Muscle of leg (tissue), 11 donors: ENCODE results near the gene PGGHG. TPM values are rescaled to one million over a fixed set of nuclear protein-coding genes. Genes with fewer than 3 reads are reported as not detected.
"Not testable (repeated sequence)": the region's sequence is repeated elsewhere in the genome, so short reads cannot be mapped to it uniquely, and the experiment has no call there.

Source experiments
- DNase-seq: peaks from one replicate; pipeline ENCODE4 v3.0.0; 2013
- H3K27ac ChIP-seq: one replicate; pipeline ENCODE4 v1.5.1; 2013; ENCODE audit warnings: mild to moderate bottlenecking, low read length, control low read depth
- H3K27me3 ChIP-seq: one replicate; pipeline ENCODE4 v1.6.1; 2013; ENCODE audit warnings: low read length; ENCODE audit not compliant: control insufficient read depth, insufficient read depth
- H3K36me3 ChIP-seq: one replicate; pipeline ENCODE4 v1.6.1; 2013; ENCODE audit warnings: low read length; ENCODE audit not compliant: control insufficient read depth, insufficient read depth
- H3K4me1 ChIP-seq: one replicate; pipeline ENCODE4 v1.6.1; 2013; ENCODE audit warnings: low read length; ENCODE audit not compliant: control insufficient read depth, insufficient read depth
- H3K4me3 ChIP-seq: one replicate; pipeline ENCODE4 v1.5.1; 2013; ENCODE audit warnings: low read length, control low read depth
- H3K9me3 ChIP-seq: replicated peaks from 2 replicates; pipeline ENCODE4 v1.6.1; 2013; ENCODE audit warnings: low read depth, low read length; ENCODE audit not compliant: control insufficient read depth
- WGBS: methylation state at CpG from one replicate; pipeline ENCODE4 v1.1.5; 2013; ENCODE audit warnings: missing lambda C conversion rate; ENCODE audit not compliant: insufficient coverage; 5-methylcytosine and 5-hydroxymethylcytosine counted together
- polyA plus RNA-seq, 8 donors: library from polyadenylated mRNA; unstranded; fragments of 120-200 nt; gene quantifications; one replicate each; pipeline versions ENCODE4 v1.2.1 to v1.2.3, GENCODE V29; 2013; ENCODE audit warnings: inconsistent platforms in 1 of 8, low replicate concordance in 1 of 8; ENCODE audit not compliant: insufficient read length in 8 of 8, insufficient read depth in 1 of 8
- total RNA-seq: library from RNA; stranded (reverse); fragments of 120-200 nt; gene quantifications from one replicate; pipeline ENCODE4 v1.2.4, GENCODE V29; 2013

PGGHG gene
- total and polyA plus RNA-seq, 9 donors = 9.2 to 14.1 (median 9.9) TPM

DNA sequence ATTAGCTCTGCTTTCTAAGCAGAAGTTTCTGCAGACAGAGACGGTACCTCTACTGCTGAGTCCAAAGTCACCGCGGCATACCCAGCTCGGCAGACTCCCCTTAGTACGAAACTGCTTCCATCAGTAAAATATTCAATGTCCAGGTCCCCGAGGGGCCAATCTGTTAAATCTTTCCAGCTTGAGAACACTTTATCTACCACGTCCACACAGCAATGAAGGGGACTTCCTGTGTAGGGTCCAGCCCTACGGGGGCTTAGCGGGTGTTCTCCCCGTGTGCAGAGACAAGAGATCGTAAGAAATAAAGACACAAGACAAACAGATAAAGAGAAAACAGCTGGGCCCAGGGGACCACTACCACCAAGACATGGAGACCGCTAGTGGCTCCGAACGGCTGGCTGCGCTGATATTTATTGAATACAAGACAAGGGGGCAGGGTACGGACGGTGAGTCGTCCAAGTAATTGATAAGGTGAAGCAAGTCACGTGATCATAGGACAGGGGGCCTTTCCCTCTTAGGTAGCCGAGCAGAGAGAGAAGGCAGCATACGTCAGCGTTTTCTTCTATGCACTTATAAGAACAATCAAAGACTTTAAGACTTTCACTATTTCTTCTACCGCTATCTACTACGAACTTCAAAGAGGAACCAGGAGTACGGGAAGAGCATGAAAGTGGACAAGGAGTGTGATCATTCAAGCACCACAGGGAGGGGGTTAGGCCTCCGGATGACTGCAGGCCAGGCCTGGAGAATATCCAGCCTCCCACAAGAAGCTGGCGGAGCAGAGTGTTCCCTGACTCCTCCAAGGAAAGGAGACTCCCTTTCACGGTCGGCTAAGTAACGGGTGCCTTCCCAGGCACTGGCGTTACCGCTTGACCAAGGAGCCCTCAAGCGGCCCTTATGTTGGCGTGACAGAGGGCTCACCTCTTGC is 35.9 kb downstream of the PGGHG start:
- DNase-seq = peak; percentile 63
- not testable (repeated sequence) for H3K36me3 ChIP-seq, H3K27me3 ChIP-seq, H3K4me3 ChIP-seq, H3K9me3 ChIP-seq
- peak overlapping the region; percentile 92 for H3K27ac ChIP-seq
- H3K4me1 ChIP-seq = peaks cover 49% of the 10 kb centered on the region
- 12% methylated on average over 8 of the region's 34 CpGs for WGBS

DNA sequence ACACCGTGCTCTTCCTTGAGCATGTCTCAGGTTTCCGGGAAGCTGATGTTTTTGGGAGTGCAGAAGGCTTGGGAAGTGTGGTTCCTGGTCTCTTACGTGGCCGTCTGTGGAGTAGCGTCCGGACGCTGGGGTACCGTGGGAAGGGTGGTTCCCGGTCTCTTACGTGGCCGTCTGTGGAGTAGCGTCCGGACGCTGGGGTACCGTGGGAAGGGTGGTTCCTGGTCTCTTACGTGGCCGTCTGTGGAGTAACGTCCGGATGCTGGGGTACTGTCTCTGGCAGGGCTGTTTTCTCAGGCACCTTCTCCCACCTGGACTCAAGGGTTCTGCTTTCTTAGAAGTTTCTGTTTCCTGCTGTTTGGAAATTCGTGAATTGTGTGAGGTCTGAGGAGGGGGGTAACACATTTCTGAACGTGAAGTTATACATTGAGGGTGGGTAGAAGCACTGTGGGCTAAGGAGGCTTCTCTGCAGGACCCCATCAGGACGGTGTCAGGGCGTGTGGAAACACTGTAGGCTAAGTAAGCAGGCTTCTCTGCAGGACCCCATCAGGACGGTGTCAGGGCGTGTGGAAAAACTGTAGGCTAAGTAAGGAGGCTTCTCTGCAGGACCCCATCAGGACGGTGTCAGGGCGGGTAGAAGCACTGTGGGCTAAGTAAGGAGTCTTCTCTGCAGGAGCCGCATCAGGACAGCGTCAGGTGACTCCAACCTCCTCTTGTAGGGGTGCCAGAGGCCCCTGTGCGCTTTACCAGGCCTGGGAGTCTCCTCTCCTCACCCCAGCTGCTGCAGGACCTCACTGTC is 37.1 kb downstream of the PGGHG start:
- no peak overlapping the region for H3K4me3 ChIP-seq
- 75% methylated on average over 28 of the region's 30 CpGs for WGBS
- H3K36me3 ChIP-seq = no peaks in the 10 kb centered on the region
- H3K4me1 ChIP-seq = peaks cover 48% of the 10 kb centered on the region
- DNase-seq = no peak
- no peaks in the 10 kb centered on the region for H3K9me3 ChIP-seq
- H3K27ac ChIP-seq = peak overlapping the region; percentile 92
- H3K27me3 ChIP-seq = no peaks in the 10 kb centered on the region

DNA sequence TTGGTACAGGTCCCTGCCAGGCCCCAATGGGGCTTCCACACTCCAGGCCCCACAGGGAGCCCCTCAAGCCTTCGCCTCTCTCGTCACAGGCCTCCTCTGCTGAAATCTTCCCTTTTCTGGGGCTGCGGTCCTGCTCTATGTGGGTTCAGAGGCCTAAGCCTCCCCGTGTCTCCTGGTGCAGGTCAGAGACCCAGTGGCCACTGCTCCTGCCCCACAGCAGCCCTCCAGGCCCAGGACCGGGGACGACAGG is 37.6 kb downstream of the PGGHG start:
- WGBS = 53% methylated on average over 6 of the region's 6 CpGs
- Histone ChIP-seq H3K4me1 (peaks cover 52% of the 10 kb centered on the region), H3K9me3 (no peaks in the 10 kb centered on the region), H3K36me3 (no peaks in the 10 kb centered on the region), H3K27ac (peak overlapping the region; percentile 92), H3K4me3 (no peak overlapping the region), H3K27me3 (no peaks in the 10 kb centered on the region)
- DNase-seq = no peak

DNA sequence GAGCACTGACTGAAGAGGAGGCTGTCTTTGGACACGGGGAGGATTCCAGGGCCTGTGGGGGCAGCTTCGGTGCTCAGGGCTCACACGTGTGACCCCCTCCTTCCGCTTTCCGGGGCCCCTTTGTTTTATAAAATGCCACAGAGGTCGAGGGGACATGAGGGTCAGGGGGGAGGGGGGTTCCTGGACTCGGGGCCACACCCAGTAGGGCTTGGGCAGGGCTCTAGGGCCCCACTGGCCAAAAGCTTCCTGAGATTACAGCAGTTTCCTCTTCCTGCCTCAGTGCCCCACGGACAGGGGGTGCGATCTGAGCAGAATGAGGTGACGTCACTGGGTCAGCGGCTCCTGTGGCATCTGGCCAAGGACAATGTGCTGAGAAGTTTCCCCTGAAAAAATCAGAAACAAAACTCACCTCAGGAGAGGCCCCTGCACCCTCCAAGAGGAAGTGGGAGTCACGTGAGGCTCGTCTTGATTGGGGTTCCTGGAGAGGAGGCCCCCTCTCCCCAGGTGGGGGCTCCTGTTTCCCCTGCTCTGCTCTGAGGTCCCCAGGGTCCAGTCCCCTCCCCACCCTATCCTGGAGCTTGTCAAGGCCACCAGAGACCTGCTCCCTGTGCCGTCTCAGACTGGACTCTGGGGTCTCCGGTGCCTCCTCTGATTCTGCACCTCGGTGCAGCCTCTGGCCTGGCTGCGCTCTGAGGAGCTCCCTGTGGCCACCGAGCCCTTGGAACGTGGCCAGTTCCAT is 38.1 kb downstream of the PGGHG start:
- H3K36me3 ChIP-seq = no peaks in the 10 kb centered on the region
- H3K4me3 ChIP-seq = no peak overlapping the region
- WGBS = 25% methylated on average over 5 of the region's 19 CpGs
- H3K4me1 ChIP-seq = peaks cover 54% of the 10 kb centered on the region
- peak overlapping the region; percentile 92 for H3K27ac ChIP-seq
- peak; percentile 87 for DNase-seq
- no peaks in the 10 kb centered on the region for H3K27me3 ChIP-seq
- H3K9me3 ChIP-seq = no peaks in the 10 kb centered on the region

DNA sequence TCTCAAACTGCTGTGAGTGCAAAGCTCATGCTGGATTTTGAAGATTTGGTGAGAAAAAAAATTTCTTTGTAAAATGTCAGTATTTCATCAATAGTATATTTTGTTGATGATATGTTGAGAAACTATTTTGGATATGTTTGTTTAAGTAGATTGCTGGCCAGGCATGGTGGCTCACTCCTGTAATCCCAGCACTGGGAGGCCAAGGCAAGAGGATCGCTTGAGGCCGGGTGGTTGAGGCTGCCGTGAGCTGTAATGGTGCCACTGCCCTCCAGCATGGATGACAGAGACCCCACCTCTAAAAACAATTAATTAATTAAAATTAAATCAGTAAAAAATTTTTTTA is 38.6 kb downstream of the PGGHG start:
- H3K27ac ChIP-seq = peak overlapping the region; percentile 92
- no peaks in the 10 kb centered on the region for H3K9me3 ChIP-seq
- H3K27me3 ChIP-seq = no peaks in the 10 kb centered on the region
- H3K4me3 ChIP-seq = no peak overlapping the region
- no peak for DNase-seq
- H3K4me1 ChIP-seq = peaks cover 54% of the 10 kb centered on the region
- no peaks in the 10 kb centered on the region for H3K36me3 ChIP-seq
- WGBS = no CpG with 5 or more reads among the region's 3 CpGs

DNA sequence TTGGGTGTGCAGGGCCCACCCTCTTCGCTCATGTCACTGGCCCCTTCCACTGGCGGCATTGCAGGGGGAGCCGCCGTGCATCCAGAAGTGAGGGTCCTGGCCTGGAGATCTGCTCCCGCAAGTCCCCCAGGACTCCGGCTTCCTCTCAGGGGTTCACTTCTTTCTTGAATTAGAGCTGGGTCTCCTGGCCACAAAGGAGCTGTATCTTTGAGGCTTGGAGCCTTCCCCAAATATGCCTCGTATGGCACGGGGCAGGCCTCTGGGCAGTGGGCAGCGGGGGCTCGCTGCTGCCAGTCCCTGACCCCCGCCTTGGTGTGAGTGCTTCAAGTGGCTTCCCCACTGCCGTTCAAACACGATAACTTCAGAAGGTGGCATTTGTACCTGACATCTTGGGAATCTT is 39.1 kb downstream of the PGGHG start:
- Histone ChIP-seq H3K27me3 (no peaks in the 10 kb centered on the region), H3K36me3 (no peaks in the 10 kb centered on the region), H3K4me3 (no peak overlapping the region), H3K9me3 (peaks cover under 1% of the 10 kb centered on the region), H3K27ac (no peak overlapping the region), H3K4me1 (peaks cover 57% of the 10 kb centered on the region)
- no peak for DNase-seq
- WGBS = 94% methylated on average over 13 of the region's 13 CpGs

DNA sequence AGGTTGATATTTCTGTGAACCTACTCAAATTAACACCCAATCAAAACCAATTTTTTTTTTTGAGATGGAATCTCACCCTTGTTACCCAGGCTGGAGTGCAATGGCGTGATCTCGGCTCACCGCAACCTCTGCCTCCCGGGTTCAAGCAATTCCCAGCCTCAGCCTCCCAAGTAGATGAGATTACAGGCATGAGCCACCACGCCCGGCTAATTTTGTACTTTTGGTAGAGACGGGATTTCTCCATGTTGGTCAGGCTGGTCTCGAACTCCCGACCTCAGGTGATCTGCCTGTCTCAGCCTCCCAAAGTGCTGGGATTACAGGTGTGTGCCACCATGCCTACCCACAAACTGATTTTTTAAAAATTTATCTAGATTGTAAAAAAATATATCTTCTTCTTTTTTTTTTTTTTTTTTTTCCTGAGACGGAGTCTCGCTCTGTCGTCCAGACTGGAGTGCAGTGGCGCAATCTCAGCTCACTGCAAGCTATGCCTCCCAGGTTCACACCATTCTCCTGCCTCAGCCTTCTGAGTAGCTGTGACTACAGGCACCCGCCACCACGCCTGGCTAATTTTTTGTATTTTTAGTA is 39.7 kb downstream of the PGGHG start:
- not testable (repeated sequence) for H3K4me3 ChIP-seq, H3K36me3 ChIP-seq, H3K9me3 ChIP-seq, H3K27ac ChIP-seq, DNase-seq, H3K27me3 ChIP-seq
- peaks cover 55% of the 10 kb centered on the region for H3K4me1 ChIP-seq
- WGBS = no CpG with 5 or more reads among the region's 15 CpGs

DNA sequence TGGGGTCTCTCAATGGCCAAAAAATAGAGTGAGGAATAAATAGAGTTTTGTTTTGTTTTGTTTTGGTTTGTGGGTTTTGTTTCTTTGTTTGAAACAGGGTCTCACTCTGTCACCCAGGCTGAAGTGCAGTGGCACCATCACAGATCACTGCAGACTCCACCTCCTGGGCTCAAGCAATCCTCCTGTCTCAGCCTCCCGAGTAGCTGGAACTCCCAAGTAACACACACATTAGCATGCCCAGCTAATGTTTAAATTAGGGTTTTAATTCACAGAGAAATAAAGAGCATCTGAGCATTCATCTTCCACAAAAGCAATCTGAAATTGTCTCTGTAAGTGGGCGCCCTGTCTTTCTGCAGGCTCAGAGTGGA is 40.9 kb downstream of the PGGHG start:
- peaks cover 54% of the 10 kb centered on the region for H3K4me1 ChIP-seq
- no peaks in the 10 kb centered on the region for H3K27me3 ChIP-seq
- no peaks in the 10 kb centered on the region for H3K36me3 ChIP-seq
- H3K27ac ChIP-seq = no peak overlapping the region
- no peak overlapping the region for H3K4me3 ChIP-seq
- DNase-seq = no peak
- peaks cover 4% of the 10 kb centered on the region for H3K9me3 ChIP-seq
- no CpG with 5 or more reads among the region's 2 CpGs for WGBS

DNA sequence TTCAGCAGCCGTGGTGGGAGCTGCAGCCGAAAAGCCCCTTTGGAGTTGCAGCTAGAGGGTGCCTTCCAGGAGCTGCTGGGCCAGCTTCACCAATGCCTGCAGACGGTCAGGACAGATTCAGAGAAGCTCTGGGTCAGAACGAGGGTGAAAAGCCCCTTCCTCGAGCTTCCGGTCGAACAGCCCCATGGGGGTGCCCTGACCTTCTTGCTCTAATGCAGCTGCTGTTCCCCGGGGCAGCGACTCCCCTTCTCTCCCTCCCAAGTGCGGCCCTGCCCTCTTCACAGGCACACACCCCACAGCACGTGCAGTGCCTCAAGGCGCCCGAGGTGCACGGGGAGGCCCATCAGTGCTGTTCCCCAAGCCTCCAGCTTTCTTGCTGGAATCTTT is 41.4 kb downstream of the PGGHG start:
- 58% methylated on average over 11 of the region's 14 CpGs for WGBS
- no peak overlapping the region for H3K4me3 ChIP-seq
- H3K27ac ChIP-seq = no peak overlapping the region
- no peak for DNase-seq
- peaks cover 4% of the 10 kb centered on the region for H3K9me3 ChIP-seq
- H3K4me1 ChIP-seq = peaks cover 57% of the 10 kb centered on the region
- H3K27me3 ChIP-seq = no peaks in the 10 kb centered on the region
- H3K36me3 ChIP-seq = no peaks in the 10 kb centered on the region
